ENCODE results near the gene MAP1S.

Gene MAP1S

DNA sequence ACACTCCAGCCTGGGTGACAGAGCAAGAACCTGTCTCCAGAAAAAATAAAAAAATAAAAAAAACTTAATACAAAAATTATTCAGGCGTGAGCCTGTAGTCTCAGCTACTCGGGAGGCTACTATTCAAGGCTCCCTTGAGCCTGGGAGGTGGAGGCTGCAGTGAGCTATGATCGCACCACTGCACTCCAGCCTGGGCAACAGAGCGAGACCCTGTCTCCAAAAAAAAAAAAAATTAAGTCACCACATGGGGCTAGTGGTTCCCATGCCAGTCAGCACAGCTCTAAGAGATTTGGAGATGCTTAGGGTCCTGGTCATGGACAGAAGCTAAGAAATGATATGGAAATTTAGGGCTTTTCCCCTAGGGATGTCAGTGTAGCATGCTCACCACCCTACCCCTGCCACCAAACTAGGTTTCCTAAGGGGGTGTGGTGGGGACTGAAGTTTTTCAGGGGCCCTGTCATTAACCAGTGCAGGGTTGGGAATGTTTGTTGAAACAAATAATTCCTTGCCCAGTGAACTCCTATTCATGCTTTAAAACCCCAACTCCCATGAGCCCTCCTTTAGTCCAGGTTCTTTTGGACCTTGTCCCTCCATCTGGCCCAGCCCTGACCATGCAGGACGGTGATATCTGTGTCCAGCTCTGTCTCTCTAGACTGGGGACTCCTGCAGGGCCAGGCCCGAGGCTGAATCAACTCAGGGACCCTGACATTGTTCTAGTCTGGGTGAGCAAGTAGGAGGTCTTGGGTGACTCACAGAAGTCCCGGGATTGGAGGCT, 33.8 kb downstream of the MAP1S start:
- Mint-ChIP-seq H3K27me3 (no peaks in the 10 kb centered on the region), H3K4me3 (no peak overlapping the region), H3K36me3 (ENCODE audit: insufficient read depth) (peaks cover 20% of the 10 kb centered on the region), H3K27ac (peak overlapping the region in 1 of 2 donors; percentile 20), H3K9me3 (no peaks in the 10 kb centered on the region), H3K4me1 (ENCODE audit: low read depth in 2 of 2) (peaks cover 38 to 42% of the 10 kb centered on the region in 2 donors)
- no peak for ATAC-seq (replicated peaks)
- DNase-seq: no peak

DNA sequence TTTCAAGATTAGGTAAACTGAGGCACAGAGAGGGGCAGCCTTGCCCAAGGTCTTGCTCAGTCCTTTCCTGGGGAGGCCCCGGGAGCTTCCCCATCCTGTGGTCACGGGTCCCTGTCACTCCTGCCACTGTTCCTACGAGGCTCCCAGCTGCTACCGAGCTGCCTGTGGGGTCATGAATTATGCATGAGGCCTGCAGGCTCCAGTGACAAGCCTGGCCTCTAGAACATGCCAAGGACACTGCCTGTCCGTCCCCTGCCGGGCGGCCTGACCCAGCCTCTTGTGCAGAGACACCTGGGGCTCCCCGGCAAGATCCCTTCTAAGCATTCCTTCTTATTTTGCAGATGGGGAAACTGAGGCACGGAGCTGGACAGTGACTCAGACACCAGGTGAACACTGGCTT, 34.7 kb downstream of the MAP1S start:
- H3K4me3 Mint-ChIP-seq: no peak overlapping the region
- ATAC-seq (replicated peaks) (no peak), DNase-seq (no peak)
- H3K27me3 Mint-ChIP-seq: no peaks in the 10 kb centered on the region
- H3K36me3 Mint-ChIP-seq (ENCODE audit: insufficient read depth): peaks cover 17% of the 10 kb centered on the region
- peaks cover 33 to 34% of the 10 kb centered on the region in 2 donors for H3K4me1 Mint-ChIP-seq (ENCODE audit: low read depth in 2 of 2)
- H3K27ac Mint-ChIP-seq: peak overlapping the region; percentile 20 to 86
- no peaks in the 10 kb centered on the region for H3K9me3 Mint-ChIP-seq

DNA sequence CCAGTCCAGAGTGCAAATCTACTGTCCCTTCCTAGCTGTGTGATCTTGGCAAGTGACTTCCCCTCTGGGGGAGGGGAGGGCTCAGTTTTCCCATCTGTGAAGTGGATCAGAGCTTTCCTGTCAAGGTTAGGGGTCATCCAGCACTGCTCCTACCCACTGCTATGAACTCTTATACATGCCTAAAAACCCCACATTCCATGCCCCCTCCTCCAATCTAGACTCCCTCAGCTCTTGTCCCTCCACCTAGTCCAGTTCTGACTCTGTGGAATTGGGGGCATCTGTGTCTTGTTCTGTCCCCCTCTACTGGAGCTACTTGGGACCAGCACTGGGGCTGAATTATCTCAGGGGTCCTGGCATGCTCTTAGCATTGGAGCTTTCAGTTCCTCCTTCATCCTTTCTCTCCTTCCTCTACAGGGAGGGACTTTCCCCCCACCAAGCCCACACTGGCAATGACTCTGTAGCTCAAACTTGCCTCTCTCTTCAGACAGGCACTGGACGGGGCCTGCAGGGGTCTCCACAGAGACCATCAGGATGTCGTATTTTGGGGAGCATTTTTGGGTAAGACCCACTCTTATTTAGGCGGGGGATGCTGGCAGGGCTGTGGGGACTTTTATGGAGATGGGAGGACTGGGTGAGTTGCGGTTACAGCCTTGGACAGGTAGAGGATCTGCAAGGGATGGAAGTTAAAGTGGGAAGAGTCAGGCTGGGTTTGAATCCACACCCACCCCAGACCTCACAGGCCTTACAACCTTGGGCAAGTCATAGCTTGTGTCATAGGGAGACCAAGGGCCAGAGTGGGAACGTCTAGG, 35.6 kb downstream of the MAP1S start:
- DNase-seq (no peak), ATAC-seq (replicated peaks) (no peak)
- H3K27ac Mint-ChIP-seq: peak overlapping the region; percentile 20 to 86
- no peaks in the 10 kb centered on the region for H3K9me3 Mint-ChIP-seq
- peak overlapping the region in 1 of 2 donors; percentile 46 for H3K4me3 Mint-ChIP-seq
- peaks cover 24 to 25% of the 10 kb centered on the region in 2 donors for H3K4me1 Mint-ChIP-seq (ENCODE audit: low read depth in 2 of 2)
- no peaks in the 10 kb centered on the region for H3K27me3 Mint-ChIP-seq
- H3K36me3 Mint-ChIP-seq (ENCODE audit: insufficient read depth): peaks cover 20% of the 10 kb centered on the region

DNA sequence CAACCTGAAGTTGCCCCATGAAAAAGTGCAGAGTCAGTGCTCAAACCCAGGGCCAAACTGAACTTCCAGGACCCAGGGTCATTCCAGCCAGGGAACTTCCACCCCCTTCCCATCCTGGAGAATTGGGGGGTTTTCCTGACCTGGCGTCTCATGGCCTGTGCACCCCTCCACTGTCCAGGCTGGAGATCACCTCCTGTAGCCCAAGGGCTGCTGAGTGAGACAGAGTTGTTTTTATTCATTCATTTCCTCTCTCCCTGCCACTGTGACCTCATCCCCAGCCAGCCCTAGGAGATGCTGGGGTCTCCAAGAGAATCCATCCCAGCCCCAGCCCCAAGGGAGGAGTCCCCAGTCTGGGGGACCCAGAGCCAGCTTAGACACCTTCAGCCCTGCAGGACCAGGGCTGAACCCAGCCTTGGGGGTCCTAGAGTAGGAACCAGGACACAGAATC, 36.2 kb downstream of the MAP1S start:
- peaks cover 22 to 24% of the 10 kb centered on the region in 2 donors for H3K4me1 Mint-ChIP-seq (ENCODE audit: low read depth in 2 of 2)
- DNase-seq (no peak), ATAC-seq (replicated peaks) (no peak)
- H3K27ac Mint-ChIP-seq: peak overlapping the region in 1 of 2 donors; percentile 86
- no peaks in the 10 kb centered on the region for H3K27me3 Mint-ChIP-seq
- H3K4me3 Mint-ChIP-seq: no peak overlapping the region
- peaks cover 21% of the 10 kb centered on the region for H3K36me3 Mint-ChIP-seq (ENCODE audit: insufficient read depth)
- H3K9me3 Mint-ChIP-seq: no peaks in the 10 kb centered on the region

DNA sequence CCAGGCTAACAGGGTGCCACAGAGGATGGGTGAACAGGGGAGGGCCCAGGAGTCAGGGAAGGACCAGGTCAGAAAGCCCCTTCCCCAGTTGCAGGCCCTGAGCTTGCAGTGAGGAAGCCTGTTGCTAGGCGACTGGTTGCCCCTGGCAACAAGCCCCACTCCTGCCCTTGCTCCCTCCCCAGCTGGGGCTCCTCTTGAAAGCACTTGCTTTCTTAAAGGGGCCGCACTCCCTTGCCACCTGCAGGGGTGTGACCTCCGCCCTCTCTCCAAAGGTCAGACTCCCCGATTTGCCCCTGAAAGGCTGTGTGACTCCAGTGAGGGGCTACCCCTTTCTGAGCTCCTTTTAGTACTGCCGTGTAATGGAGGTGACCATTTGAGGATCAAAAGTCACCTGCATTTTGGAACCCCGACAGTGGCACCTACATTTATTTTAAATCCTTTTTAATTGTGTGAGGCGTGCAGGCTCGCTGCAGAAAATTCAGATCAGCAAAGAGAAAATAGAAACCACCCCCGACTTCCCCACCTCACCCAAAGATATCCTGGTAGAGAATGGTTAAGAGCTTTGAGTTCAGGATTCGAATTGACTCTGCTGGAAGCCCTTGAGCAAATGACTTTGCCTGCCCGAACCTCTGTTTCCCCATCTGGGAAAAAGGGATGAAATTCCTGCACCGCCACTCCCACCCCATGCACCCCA, 36.8 kb downstream of the MAP1S start:
- peak overlapping the region in 1 of 2 donors; percentile 15 for H3K27ac Mint-ChIP-seq
- H3K4me3 Mint-ChIP-seq: no peak overlapping the region
- H3K4me1 Mint-ChIP-seq (ENCODE audit: low read depth in 2 of 2): peaks cover 20 to 21% of the 10 kb centered on the region in 2 donors
- H3K36me3 Mint-ChIP-seq (ENCODE audit: insufficient read depth): peaks cover 16% of the 10 kb centered on the region
- DNase-seq (no peak), ATAC-seq (replicated peaks) (no peak)
- no peaks in the 10 kb centered on the region for H3K27me3 Mint-ChIP-seq
- no peaks in the 10 kb centered on the region for H3K9me3 Mint-ChIP-seq

DNA sequence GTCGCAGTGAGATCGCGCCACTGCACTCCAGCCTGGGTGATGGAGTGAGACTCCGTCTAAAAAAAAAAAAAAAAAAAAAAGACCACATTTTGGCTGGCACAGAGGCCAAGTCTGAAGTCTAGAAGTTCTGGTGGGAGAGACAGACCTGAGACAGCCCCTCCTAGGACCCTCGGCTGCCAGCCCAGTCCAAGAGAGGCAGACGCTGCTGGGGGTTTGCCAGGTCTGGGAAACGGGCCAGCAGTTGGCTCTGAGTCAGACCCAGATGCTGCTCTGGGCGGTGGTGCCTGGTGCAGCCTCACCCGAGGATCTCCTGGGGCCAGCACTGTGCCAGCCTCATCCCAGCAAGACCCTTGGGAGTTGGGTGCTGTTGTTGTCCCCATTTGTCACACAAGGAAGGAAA, 37.8 kb downstream of the MAP1S start:
- H3K27ac Mint-ChIP-seq: peak overlapping the region in 1 of 2 donors; percentile 15
- H3K9me3 Mint-ChIP-seq: no peaks in the 10 kb centered on the region
- DNase-seq (no peak), ATAC-seq (replicated peaks) (no peak)
- peaks cover 11 to 12% of the 10 kb centered on the region in 2 donors for H3K4me1 Mint-ChIP-seq (ENCODE audit: low read depth in 2 of 2)
- no peak overlapping the region for H3K4me3 Mint-ChIP-seq
- H3K27me3 Mint-ChIP-seq: no peaks in the 10 kb centered on the region
- peaks cover 16% of the 10 kb centered on the region for H3K36me3 Mint-ChIP-seq (ENCODE audit: insufficient read depth)

DNA sequence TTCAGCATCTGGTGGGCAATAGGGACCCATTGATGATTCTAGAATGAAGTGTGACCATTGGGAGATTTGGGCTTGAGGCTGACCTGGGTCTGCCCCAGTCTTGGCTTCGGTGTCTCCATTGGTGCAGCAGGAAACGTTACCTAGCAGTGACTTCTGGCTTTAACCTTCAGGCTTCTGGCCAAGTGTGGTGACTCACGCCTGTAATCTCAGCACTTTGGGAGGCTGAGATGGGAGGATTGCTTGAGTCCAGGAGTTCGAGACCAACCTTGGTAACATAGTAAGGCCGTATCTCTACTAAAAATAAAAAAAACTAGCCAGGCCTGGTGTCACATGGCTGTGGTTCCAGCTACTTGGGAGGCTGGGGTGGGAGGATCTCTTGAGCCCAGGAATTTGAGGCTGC, 39.2 kb downstream of the MAP1S start:
- H3K9me3 Mint-ChIP-seq: no peaks in the 10 kb centered on the region
- ATAC-seq (replicated peaks) (no peak), DNase-seq (no peak)
- peaks cover 30% of the 10 kb centered on the region for H3K36me3 Mint-ChIP-seq (ENCODE audit: insufficient read depth)
- no peak overlapping the region for H3K4me3 Mint-ChIP-seq
- H3K4me1 Mint-ChIP-seq (ENCODE audit: low read depth in 2 of 2): peaks cover 11 to 12% of the 10 kb centered on the region in 2 donors
- no peak overlapping the region for H3K27ac Mint-ChIP-seq
- H3K27me3 Mint-ChIP-seq: no peaks in the 10 kb centered on the region

DNA sequence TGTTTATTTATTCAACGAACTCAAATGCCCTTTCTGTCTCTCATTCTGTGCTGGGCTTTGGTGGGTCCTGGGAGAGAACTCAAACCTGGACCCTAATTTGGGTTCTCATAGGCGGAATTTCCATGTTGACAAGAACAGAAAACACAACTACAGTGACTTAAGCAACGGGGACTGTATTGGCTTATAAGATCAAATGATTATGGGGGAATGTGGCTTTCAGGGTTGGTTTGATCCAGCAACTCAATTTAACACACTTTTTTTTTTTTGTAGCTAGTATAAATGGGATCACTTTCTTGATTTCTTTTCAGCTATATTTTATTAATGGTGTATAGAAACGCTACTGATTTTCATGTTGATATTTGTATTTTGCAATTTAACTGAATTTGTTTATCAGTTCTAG, 41.9 kb downstream of the MAP1S start:
- Mint-ChIP-seq H3K4me1 (ENCODE audit: low read depth in 2 of 2) (peaks cover 4 to 5% of the 10 kb centered on the region in 2 donors), H3K9me3 (no peaks in the 10 kb centered on the region), H3K36me3 (ENCODE audit: insufficient read depth) (peaks cover 55% of the 10 kb centered on the region), H3K4me3 (no peak overlapping the region), H3K27me3 (no peaks in the 10 kb centered on the region), H3K27ac (no peak overlapping the region)
- ATAC-seq (replicated peaks): no peak
- DNase-seq: no peak

DNA sequence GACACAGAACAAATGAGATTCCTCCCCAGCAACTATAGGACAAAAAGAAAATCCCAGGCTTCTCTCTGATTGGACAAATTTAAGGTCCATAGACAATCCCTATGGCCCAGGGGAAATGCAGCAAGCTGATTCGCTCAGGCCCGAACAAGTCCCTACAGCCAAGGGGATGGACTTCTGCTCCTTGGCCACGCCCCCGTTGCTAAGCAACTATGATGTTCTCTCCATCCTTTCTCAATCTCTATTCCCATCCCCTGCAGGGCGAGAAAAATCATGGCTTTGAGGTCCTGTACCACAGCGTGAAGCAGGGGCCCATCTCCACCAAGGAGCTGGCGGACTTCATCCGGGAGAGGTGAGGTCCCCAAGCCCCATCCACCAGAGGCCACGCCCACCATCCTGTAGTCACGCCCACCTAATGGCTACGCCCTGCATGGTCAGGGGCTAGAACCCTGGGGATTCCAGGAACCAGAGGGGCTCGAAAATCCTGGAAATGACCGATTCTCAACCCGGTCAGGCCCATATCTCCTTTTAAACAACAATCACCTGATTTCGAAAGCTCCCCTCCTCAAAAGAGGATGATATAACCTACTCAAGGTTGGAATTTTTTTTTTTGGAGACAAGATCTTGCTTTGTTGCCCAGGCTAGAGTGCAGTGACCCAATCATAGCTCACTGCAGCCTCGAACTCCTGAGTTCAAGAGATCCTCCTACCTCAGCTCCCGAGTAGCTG, 43.4 kb downstream of the MAP1S start:
- peaks cover 64% of the 10 kb centered on the region for H3K36me3 Mint-ChIP-seq (ENCODE audit: insufficient read depth)
- H3K27ac Mint-ChIP-seq: no peak overlapping the region
- no peak for DNase-seq
- H3K4me1 Mint-ChIP-seq (ENCODE audit: low read depth in 2 of 2): peaks cover 4 to 5% of the 10 kb centered on the region in 2 donors
- H3K4me3 Mint-ChIP-seq: no peak overlapping the region
- H3K27me3 Mint-ChIP-seq: no peaks in the 10 kb centered on the region
- H3K9me3 Mint-ChIP-seq: no peaks in the 10 kb centered on the region
- no peak for ATAC-seq (replicated peaks)

DNA sequence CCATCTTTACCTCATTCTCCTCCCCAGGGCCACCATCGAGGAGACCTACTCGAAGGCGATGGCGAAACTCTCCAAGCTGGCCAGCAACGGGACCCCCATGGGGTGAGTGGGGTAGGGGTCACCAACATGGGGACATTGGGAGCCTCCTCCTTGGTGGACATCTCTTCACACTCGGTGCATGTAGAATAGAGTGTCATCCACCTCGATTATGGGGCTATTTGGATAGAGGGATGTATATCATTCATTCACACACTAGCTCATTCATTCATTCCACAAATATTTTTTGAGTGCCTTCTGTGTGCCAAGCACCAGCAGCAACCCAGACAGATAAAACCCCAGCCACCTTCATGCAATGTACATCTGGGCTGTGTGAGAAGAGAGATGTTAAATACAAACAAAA, 45.1 kb downstream of the MAP1S start:
- Mint-ChIP-seq H3K27ac (peak overlapping the region in 1 of 2 donors; percentile 77), H3K4me1 (ENCODE audit: low read depth in 2 of 2) (peaks cover 0 to 4% of the 10 kb centered on the region in 2 donors), H3K4me3 (no peak overlapping the region), H3K27me3 (no peaks in the 10 kb centered on the region), H3K9me3 (no peaks in the 10 kb centered on the region), H3K36me3 (ENCODE audit: insufficient read depth) (peaks cover 78% of the 10 kb centered on the region)
- no peak for ATAC-seq (replicated peaks)
- no peak for DNase-seq

DNA sequence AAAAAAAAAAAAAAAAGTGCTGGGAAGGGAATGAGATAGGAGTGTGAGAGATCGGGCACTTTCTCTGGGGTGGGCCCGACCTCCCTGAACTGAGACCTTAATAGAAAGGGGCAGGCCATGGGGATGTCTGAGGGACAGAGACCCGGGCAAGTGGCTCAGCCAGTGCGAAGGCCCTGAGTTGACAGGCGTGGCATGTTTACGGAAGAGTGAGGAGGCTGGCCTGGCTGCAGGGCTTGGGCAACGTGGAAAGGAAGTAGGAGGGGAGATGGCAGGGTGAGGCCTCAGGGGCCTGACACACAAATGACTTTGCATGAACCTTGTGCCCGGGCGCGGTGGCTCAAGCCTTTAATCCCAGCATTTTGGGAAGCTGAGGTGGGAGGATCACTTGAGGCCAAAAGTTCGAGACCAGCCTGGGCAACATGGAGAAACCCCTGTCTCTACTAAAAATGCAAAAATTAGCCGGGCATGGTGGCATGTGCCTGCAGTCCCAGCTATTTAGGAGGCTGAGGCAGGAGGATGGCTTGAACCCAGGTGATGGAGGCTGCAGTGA, 45.9 kb downstream of the MAP1S start:
- H3K4me3 Mint-ChIP-seq: no peak overlapping the region
- ATAC-seq (replicated peaks): peak; percentile 58
- no peaks in the 10 kb centered on the region for H3K27me3 Mint-ChIP-seq
- DNase-seq: no peak
- peaks cover 0 to 4% of the 10 kb centered on the region in 2 donors for H3K4me1 Mint-ChIP-seq (ENCODE audit: low read depth in 2 of 2)
- peak overlapping the region in 1 of 2 donors; percentile 77 for H3K27ac Mint-ChIP-seq
- H3K9me3 Mint-ChIP-seq: no peaks in the 10 kb centered on the region
- H3K36me3 Mint-ChIP-seq (ENCODE audit: insufficient read depth): peaks cover 81% of the 10 kb centered on the region

DNA sequence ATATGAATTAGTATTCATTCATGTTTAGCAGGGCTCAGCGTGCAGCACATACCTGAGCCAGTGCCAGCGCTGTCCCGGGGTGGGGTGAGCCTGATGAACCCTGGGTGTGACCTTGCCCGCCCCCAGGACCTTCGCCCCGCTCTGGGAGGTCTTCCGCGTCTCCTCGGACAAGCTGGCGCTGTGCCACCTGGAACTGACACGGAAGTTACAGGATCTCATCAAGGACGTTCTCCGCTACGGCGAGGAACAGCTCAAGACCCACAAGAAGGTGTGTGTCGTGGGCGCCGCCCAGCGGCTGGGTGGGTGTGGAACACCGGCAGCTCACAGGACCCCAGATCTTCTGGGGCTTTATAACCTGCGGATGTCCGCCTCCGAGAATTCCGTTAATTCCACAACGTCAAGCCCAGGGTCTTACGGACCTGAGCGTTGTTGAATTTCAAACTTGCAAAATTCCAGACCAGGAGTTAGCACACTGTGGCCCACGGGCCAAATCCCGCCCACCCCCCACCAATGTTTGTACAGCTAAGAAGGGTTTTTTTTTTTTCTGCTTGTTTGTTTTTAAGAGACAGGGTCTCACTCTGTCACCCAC, 47.4 kb downstream of the MAP1S start:
- Mint-ChIP-seq H3K4me3 (no peak overlapping the region), H3K36me3 (ENCODE audit: insufficient read depth) (peaks cover 94% of the 10 kb centered on the region), H3K4me1 (ENCODE audit: low read depth in 2 of 2) (peaks cover 0 to 4% of the 10 kb centered on the region in 2 donors), H3K27ac (no peak overlapping the region), H3K9me3 (no peaks in the 10 kb centered on the region), H3K27me3 (no peaks in the 10 kb centered on the region)
- DNase-seq (no peak), ATAC-seq (replicated peaks) (no peak)
